Activated CD4-positive, alpha-beta T cell treated with anti-CD3 and anti-CD28 coated beads, Interleukin-2, Interleukin-4, amounts not matched to agents 100 ng/mL and 50 ng/mL, durations not matched to agents 16 hours and 8 hours (primary cell): Measurements from ENCODE around the gene RAB11B.
A peak's percentile ranks its signal among the peaks of the same experiment; 100 is the strongest.
"Not testable (repeated sequence)": the region's sequence is repeated elsewhere in the genome, so short reads cannot be mapped to it uniquely, and the experiment has no call there.

Source experiments
- DNase-seq: peaks from one replicate; pipeline ENCODE4 v3.0.0-alpha.2; 2020; ENCODE audit warnings: low spot score

RAB11B gene

GRCh38 chr19:8393871-8394250, 3.7 kb downstream of the RAB11B start:
- DNase-seq: no peak

- no peak for DNase-seq
Measured at GRCh38 chr19:8395621-8396082, 5.5 kb downstream of the RAB11B start.

- no peak for DNase-seq
Measured at GRCh38 chr19:8396185-8396562, 6.0 kb downstream of the RAB11B start.

GRCh38 chr19:8396563-8397203, 6.5 kb downstream of the RAB11B start:
- peak; percentile 60 for DNase-seq

GRCh38 chr19:8397271-8397670, 7.1 kb downstream of the RAB11B start:
- no peak for DNase-seq

DNA sequence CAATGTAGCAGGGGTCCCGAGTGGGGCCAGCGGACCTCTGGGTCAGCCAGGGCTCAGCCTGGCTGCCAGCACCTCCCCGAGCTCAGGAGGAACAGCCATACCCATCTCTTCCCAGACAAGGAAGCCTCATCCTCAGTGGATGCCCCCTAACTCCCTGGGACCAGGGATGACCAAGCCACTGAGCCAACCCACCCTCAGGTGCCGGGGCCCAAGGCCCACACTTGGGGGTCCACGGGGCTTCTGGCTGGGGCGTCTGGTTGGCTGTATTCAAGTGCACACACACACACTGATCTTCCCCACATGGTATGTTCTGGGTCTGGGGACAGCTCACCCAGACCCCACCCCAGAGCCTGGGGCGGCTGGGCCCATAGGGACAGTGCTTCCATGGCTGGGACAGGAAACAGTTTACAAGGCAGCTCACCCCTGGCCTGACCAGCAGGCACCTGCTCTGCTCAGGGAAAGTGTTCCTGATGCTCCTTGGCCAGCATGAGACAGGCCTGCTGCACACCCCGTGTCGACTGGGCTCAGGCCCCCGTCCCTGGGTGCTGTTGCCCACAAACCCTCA, 7.7 kb downstream of the RAB11B start:
- no peak for DNase-seq

DNA sequence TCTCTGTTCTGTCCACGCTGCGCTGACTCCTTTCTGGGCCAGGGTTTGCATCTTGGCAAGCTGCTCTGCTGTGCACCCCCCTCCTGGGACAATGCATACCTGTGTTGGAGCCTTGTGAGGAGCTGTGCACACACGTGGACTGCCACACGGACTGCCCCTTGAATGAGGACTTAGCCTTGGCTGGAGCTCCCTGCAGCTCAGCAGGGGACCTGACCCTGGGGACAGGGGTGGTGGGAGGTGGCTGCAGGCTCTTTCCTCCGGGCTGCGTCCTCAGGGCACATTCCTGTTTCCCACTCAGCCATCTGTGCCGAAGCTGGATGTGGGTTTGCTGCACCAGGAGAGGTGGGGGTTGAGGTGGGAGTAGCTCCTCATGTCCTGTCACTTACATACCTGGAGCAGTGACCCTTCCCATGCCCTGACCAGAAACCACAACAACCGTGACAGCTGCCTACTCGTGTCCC, 8.2 kb downstream of the RAB11B start:
- DNase-seq: no peak

GRCh38 chr19:8399681-8400188, 9.6 kb downstream of the RAB11B start:
- no peak for DNase-seq

DNA sequence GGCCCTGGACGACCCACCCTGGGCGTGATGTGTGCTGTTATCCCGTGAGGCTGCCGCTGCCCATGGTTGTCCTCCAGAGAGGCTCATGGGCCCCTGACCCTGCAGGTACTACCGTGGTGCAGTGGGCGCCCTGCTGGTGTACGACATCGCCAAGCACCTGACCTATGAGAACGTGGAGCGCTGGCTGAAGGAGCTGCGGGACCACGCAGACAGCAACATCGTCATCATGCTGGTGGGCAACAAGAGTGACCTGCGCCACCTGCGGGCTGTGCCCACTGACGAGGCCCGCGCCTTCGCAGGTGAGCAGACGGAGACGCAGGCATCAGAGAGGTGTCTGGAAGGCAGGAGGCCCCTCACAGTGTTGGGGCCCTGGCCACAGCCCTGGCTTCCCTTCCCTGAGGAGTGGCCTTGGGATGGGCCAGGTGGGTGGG, 11.8 kb downstream of the RAB11B start:
- no peak for DNase-seq

- DNase-seq: no peak
Measured at GRCh38 chr19:8403098-8403819, 13.1 kb downstream of the RAB11B start.

GRCh38 chr19:8403820-8404109, 13.6 kb downstream of the RAB11B start:
- DNase-seq: no peak

DNA sequence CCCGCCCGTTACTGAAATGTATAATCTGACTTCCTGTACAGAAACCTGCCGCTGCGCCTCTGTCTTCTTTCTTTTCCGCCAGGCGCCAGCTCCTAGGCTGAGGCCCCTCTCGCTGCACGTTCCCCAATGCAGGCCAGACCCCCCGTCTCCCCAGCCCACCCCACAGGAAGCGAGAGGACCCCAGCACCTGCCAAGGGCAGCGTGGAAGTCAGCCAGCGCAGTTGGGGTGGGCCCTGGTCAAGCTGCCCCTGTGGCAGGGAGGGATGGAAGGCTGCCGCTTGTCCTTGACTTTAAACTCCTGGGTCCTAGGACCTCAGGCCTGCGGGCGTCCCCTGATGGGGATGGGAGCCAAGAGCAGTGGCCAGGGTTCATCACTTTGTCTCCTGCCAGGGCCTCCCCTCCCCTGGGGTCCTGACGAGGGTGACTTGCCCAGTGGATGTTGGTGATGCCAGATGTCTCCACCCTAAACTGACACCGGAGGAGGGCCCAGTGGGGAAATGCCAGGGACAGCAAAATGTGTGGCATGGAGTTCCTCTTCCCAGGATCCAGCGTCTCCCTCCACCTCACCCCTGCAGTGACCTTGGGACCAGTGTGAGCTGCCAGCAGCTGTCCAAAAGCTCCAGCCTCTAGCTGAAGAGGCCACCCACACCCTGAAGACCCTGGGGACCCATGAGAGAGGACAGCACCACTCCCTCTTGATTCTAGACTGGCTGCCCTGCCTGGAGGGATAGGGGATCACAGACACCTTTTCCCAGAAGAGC, 14.4 kb downstream of the RAB11B start:
- no peak for DNase-seq

DNA sequence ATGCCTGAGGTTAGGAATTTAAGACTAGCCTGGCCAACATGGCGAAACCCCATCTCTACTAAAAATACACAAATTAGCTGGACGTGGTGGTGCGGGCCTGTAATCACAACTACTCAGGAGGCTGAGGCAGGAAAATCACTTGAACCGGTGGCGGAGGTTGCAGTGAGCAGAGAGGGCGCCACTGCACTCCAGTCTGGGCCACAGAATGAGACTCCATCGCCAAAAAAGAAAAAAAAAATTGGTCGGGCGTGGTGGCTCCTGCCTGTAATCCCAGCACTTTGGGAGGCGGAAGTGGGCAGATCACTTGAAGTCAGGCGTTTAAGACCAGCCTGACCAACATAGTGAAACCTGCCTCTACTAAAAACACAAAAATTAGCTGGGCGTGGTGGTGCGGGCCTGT, 20.6 kb downstream of the RAB11B start:
- not testable (repeated sequence) for DNase-seq

DNA sequence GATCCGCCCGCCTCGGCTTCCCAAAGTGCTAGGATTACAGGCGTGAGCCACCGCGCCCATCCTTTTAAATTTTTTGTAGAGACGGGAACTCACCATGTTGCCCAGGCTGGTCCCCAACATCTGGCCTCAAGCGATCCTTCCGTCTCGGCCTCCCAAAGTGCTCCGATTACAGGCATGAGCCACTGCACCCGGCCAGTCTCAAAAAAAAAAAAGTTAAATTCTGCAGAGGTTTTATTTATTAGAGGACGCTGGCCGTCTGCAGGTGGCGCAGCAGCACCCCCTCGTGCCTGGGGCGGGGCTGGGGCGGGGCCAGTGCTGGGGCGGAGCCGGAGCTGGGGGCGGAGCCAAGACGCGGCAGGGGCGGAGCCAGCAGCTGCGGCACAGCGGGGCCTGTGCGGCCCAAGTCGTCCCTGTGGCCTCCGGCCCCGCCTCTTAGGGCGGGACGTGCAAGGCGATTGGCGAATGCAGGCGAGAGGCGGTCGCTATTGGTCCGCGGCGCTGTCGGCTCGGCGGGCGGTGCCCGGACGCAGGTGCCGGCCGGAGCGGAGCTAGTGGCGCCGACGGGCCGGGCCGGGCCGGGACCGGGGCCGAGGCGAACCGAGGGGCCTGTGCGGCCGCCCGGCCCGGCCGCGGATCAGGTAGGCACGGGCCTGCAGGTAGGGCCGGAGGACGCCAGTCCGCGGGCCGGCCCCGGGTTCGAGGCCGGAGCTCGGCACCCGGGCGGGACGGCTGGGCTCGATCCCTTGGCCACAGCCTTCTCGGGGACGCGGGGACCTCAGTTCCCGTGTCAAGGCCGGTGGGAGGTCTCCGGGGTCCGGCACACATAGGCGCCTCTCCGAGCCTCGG, 22.8 kb downstream of the RAB11B start, which contains the start of gene MARCHF2:
MARCHF2 (plus strand) TSS at position 523 of the 846 bp plus-strand sequence. CDS start 8,536 bp downstream, outside the sequence.
- DNase-seq: peak; percentile 96

DNA sequence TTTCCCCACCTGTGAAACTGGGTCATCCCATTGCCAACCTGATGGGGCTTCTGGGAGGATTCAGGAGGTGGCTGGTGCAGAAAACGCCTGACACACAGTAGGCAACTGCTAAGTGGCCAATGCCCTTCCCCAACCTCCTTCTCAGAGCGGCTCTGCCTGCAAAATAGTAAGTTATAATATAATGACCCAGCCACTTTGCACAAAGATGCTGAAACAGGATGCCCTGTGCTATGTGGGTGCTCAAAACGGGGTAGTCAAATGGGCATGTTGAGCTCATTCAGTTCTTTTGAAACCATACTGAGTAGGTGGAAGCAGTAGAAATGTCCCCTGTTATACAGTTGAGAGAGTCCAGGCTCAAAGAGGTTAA, 23.5 kb downstream of the RAB11B start:
- DNase-seq: no peak

DNA sequence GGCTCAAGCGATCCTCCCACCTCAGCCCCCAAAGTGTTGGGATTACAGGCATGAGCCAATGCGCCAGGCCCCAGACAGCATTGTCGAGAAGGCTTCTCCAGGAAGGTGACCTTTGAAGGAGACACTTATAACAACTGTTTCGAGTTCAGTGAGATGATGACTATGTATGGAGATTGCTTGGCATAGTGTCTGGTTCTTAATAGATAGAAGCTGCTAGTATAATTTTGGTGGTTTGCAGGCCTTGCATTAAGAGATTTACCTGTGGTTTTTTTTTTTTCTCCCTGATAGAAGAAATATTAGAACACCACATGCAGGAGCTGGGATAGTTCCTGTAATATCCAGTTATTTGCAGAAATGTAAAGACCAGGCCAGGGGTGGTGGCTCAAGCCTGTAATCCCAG, 26.6 kb downstream of the RAB11B start:
- DNase-seq: no peak

GRCh38 chr19:8421484-8422461, 31.6 kb downstream of the RAB11B start:
- DNase-seq: no peak

- DNase-seq: no peak
Measured at GRCh38 chr19:8423817-8424223, 33.7 kb downstream of the RAB11B start.

DNA sequence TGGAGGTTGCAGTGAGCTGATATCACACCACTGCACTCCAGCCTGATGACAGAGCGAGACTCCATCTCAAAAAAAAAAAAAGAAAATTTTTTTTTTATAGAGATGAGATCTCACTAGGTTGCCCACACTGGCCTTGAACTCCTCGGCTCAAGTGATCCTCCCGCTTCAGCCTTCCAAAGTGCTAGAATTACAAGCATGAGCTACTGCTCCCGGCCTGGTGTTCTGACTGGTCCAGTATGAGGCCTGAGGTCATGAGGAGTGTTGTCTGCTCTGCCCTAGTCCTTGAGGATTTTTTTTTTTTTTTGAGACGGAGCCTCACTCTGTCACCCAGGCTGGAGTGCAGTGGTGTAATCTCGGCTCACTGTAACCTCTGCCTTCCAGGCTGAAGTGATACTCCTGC, 35.2 kb downstream of the RAB11B start:
- DNase-seq: not testable (repeated sequence)

DNA sequence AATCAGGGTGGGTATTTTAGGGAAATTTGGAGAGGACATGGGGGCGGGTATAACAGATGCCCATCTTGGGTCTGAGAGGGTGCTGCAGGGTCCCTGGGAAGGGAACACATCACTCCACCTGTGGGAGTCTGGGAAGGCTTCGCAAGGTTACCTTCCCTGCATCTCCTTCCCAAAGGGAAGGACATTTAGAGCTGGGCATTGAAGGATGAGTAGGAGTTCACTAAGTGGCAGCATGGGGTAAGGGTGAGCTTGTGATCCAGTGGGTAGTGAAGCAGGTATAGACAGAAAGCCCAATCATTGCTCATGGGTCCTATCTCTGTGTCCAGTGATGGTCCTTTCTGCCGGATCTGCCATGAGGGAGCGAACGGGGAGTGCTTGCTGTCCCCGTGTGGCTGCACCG, 36.1 kb downstream of the RAB11B start:
- DNase-seq: no peak
